H1 (cell line): ENCODE results near the gene ZBTB44. TPM values are rescaled to one million over a fixed set of nuclear protein-coding genes. Genes with fewer than 3 reads are reported as not detected.

ENCODE experiments used
- CHD2 ChIP-seq: IDR thresholded peaks from 2 replicates; pipeline ENCODE4 v1.6.1; 2012; ENCODE audit warnings: low read length, improper control_type of control experiment
- TCF12 ChIP-seq: IDR thresholded peaks from 2 replicates; pipeline ENCODE4 v1.6.1; 2011; ENCODE audit warnings: low read depth, mild to moderate bottlenecking, low read length
- polyA plus RNA-seq, 7 experiments: library from polyadenylated mRNA; depleted of rRNA in 3 of 7; stranded (reverse) in 5 of 7; unstranded in 2 of 7; fragments of >200 nt in 5 of 7; fragments of 200-250 nt in 2 of 7; gene quantifications; 1 replicate in 5 of 7; 2 replicates in 1 of 7; 4 replicates in 1 of 7; pipeline versions ENCODE4 v1.2.1 to v1.2.3, GENCODE V29; 2011 to 2013; ENCODE audit warnings: missing spikeins in 2 of 7, mixed read lengths in 2 of 7
- total RNA-seq: library from RNA; stranded (reverse); fragmentation: NEBNext Ultra II Directional; extraction: Animal tissue kit (Norgen Biotek cat#: 25700); gene quantifications from 2 replicates; pipeline ENCODE4 v1.2.1, GENCODE V29; 2021

Gene ZBTB44
- total and polyA plus RNA-seq, 2 of the 8 experiments (the other 6 are each of a cell fraction or from before 2014, with no cell fraction given): 37.2 to 158 TPM

- TF ChIP-seq TCF12 (no peak), CHD2 (no peak)
These were observed 115.8 kb downstream of the ZBTB44 start (continued) for GRCh38 chr11:130198964-130199363.
